IPS-20b (cell line): ENCODE measurements around the gene ITGB2.
A peak's percentile ranks its signal among the peaks of the same experiment; 100 is the strongest.

Experiments
- H3K27ac ChIP-seq: one replicate; pipeline ENCODE4 v1.5.1; 2013; ENCODE audit warnings: low read length
- H3K27me3 ChIP-seq: 2 replicates; pipeline ENCODE4 v1.6.1; 2013; ENCODE audit warnings: mild to moderate bottlenecking, low read length, inconsistent platforms; ENCODE audit not compliant: insufficient read depth
- H3K36me3 ChIP-seq: 2 replicates; pipeline ENCODE4 v1.6.1; 2013; ENCODE audit warnings: low read depth, mild to moderate bottlenecking, inconsistent platforms, low read length, moderate library complexity; ENCODE audit not compliant: insufficient read depth
- H3K4me1 ChIP-seq: 2 replicates; pipeline ENCODE4 v1.6.1; 2013; ENCODE audit warnings: mild to moderate bottlenecking, control low read depth, inconsistent platforms, low read length, moderate library complexity; ENCODE audit not compliant: insufficient read depth
- H3K4me3 ChIP-seq: 2 replicates; pipeline ENCODE4 v1.5.1; 2013; ENCODE audit warnings: mild to moderate bottlenecking, low read length, inconsistent platforms
- H3K9ac ChIP-seq: 2 replicates; pipeline ENCODE4 v1.6.1; 2013; ENCODE audit warnings: low read depth, mild to moderate bottlenecking, inconsistent platforms, low read length, moderate library complexity
- H3K9me3 ChIP-seq: 2 replicates; pipeline ENCODE4 v1.6.1; 2013; ENCODE audit warnings: mild to moderate bottlenecking, low read depth, low read length, inconsistent platforms; ENCODE audit not compliant: insufficient read depth

The ITGB2 gene

GRCh38 chr21:44867999-44868700 lies 52.5 kb downstream of the ITGB2 start:
- Histone ChIP-seq H3K4me1 (peaks cover 15% of the 10 kb centered on the region), H3K9me3 (no peaks in the 10 kb centered on the region), H3K36me3 (peaks cover 24% of the 10 kb centered on the region), H3K27ac (no peak overlapping the region), H3K27me3 (no peaks in the 10 kb centered on the region), H3K4me3 (no peak overlapping the region), H3K9ac (no peak overlapping the region)

- Histone ChIP-seq H3K9me3 (no peaks in the 10 kb centered on the region), H3K9ac (peak overlapping the region; percentile 0; the same call in 1 of the 2 replicates), H3K36me3 (peaks cover 31% of the 10 kb centered on the region), H3K27me3 (no peaks in the 10 kb centered on the region), H3K4me3 (no peak overlapping the region), H3K27ac (peak overlapping the region; percentile 65), H3K4me1 (peaks cover 15% of the 10 kb centered on the region)
Observed at GRCh38 chr21:44867464-44867863, 53.2 kb downstream of the ITGB2 start.

- H3K4me3 ChIP-seq: no peak overlapping the region
- H3K36me3 ChIP-seq: peaks cover 35% of the 10 kb centered on the region
- H3K9me3 ChIP-seq: no peaks in the 10 kb centered on the region
- peak overlapping the region; percentile 0 for H3K9ac ChIP-seq
- peak overlapping the region; percentile 65 for H3K27ac ChIP-seq
- H3K4me1 ChIP-seq: peaks cover 15% of the 10 kb centered on the region
- no peaks in the 10 kb centered on the region for H3K27me3 ChIP-seq
Observed at GRCh38 chr21:44866780-44867179, 53.9 kb downstream of the ITGB2 start.

- H3K27ac ChIP-seq: no peak overlapping the region
- H3K4me1 ChIP-seq: peaks cover 15% of the 10 kb centered on the region
- no peaks in the 10 kb centered on the region for H3K27me3 ChIP-seq
- H3K9me3 ChIP-seq: no peaks in the 10 kb centered on the region
- no peak overlapping the region for H3K9ac ChIP-seq
- H3K4me3 ChIP-seq: no peak overlapping the region
- H3K36me3 ChIP-seq: peaks cover 38% of the 10 kb centered on the region
Observed at GRCh38 chr21:44865561-44866280, 55.0 kb downstream of the ITGB2 start.

GRCh38 chr21:44862869-44863685 lies 57.6 kb downstream of the ITGB2 start:
- H3K9me3 ChIP-seq: no peaks in the 10 kb centered on the region
- H3K4me3 ChIP-seq: no peak overlapping the region
- no peak overlapping the region for H3K27ac ChIP-seq
- H3K36me3 ChIP-seq: peaks cover 59% of the 10 kb centered on the region
- H3K4me1 ChIP-seq: peaks cover 12% of the 10 kb centered on the region
- no peaks in the 10 kb centered on the region for H3K27me3 ChIP-seq
- no peak overlapping the region for H3K9ac ChIP-seq

GRCh38 chr21:44858791-44859190 lies 61.9 kb downstream of the ITGB2 start:
- H3K9ac ChIP-seq: no peak overlapping the region
- H3K4me1 ChIP-seq: no peaks in the 10 kb centered on the region
- H3K4me3 ChIP-seq: no peak overlapping the region
- no peaks in the 10 kb centered on the region for H3K27me3 ChIP-seq
- H3K36me3 ChIP-seq: peaks cover 84% of the 10 kb centered on the region
- no peaks in the 10 kb centered on the region for H3K9me3 ChIP-seq
- no peak overlapping the region for H3K27ac ChIP-seq

- H3K36me3 ChIP-seq: peaks cover 81% of the 10 kb centered on the region
- H3K9me3 ChIP-seq: no peaks in the 10 kb centered on the region
Observed at GRCh38 chr21:44858291-44858690, 62.4 kb downstream of the ITGB2 start.

GRCh38 chr21:44857127-44857892 lies 63.4 kb downstream of the ITGB2 start:
- Histone ChIP-seq H3K9ac (no peak overlapping the region), H3K27me3 (no peaks in the 10 kb centered on the region), H3K4me1 (no peaks in the 10 kb centered on the region), H3K4me3 (no peak overlapping the region), H3K9me3 (no peaks in the 10 kb centered on the region), H3K36me3 (peaks cover 77% of the 10 kb centered on the region), H3K27ac (no peak overlapping the region)

More at GRCh38 chr21:44858291-44858690, 62.4 kb downstream of the ITGB2 start:
- Histone ChIP-seq H3K4me1 (no peaks in the 10 kb centered on the region), H3K27ac (no peak overlapping the region), H3K27me3 (no peaks in the 10 kb centered on the region), H3K9ac (no peak overlapping the region), H3K4me3 (no peak overlapping the region)

- Histone ChIP-seq H3K9me3 (no peaks in the 10 kb centered on the region), H3K9ac (no peak overlapping the region), H3K36me3 (peaks cover 81% of the 10 kb centered on the region), H3K4me3 (no peak overlapping the region), H3K27me3 (no peaks in the 10 kb centered on the region), H3K27ac (no peak overlapping the region), H3K4me1 (no peaks in the 10 kb centered on the region)
Observed at GRCh38 chr21:44856131-44856530, 64.6 kb downstream of the ITGB2 start.

GRCh38 chr21:44855572-44855971 lies 65.1 kb downstream of the ITGB2 start:
- H3K9me3 ChIP-seq: no peaks in the 10 kb centered on the region
- no peaks in the 10 kb centered on the region for H3K4me1 ChIP-seq
- no peak overlapping the region for H3K4me3 ChIP-seq
- no peak overlapping the region for H3K27ac ChIP-seq
- peaks cover 86% of the 10 kb centered on the region for H3K36me3 ChIP-seq
- no peak overlapping the region for H3K9ac ChIP-seq
- no peaks in the 10 kb centered on the region for H3K27me3 ChIP-seq
